ENCODE data around the gene SLC39A12.
"Not testable (repeated sequence)": the region's sequence is repeated elsewhere in the genome, so short reads cannot be mapped to it uniquely, and the experiment has no call there.

Gene SLC39A12

GRCh38 chr10:17951868-17952371, at the start of gene SLC39A12:
SLC39A12 (plus strand) TSS chr10:17951918; CDS start chr10:17953277, 1,359 bp downstream.
- peak; percentile 70 for DNase-seq

DNA sequence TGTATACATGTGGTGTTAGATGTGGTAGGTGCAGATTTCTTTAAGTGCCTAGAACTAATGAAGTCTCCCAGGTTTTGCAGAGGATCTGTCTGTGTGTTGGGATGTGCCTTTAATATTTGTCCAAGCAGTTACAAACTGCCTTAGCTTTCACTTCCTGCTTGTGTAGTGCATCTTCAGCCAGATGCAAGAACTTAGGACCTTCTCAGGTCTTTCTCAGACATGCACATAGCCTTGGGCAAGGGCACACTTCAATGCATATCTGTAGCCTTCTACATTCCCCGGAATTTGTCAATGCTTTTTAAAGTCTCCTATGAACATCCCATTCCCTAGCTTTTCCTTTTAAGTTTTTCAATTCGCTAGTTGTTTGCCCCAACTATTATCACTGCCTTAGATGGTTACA, 47.2 kb upstream of the SLC39A12 start:
- no peak for DNase-seq

GRCh38 chr10:17905491-17905890, 46.2 kb upstream of the SLC39A12 start:
- DNase-seq = peak; percentile 55

DNA sequence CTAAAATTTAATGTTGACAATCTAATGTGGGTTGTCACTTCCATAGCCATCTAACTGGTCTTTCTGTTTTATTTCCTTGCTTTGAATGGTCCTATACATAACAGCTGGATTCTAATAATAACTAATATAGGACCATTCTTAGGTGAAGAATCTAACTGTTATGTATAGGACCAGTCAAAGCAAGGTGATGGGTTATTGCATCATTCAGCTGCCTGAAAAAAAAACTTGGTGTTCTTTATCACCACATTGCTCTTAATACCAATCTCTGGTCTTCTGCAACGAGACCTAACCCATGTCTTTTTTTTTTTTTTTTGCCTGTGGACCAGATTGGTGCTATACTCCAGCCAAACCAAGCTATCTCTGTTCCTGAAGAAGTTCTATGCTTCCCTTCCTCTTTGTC, 45.7 kb upstream of the SLC39A12 start:
- DNase-seq = no peak

GRCh38 chr10:17907641-17908040, 44.1 kb upstream of the SLC39A12 start:
- DNase-seq = no peak

- peak; percentile 68 for DNase-seq
These were observed 41.5 kb upstream of the SLC39A12 start for GRCh38 chr10:17910125-17910789.

DNA sequence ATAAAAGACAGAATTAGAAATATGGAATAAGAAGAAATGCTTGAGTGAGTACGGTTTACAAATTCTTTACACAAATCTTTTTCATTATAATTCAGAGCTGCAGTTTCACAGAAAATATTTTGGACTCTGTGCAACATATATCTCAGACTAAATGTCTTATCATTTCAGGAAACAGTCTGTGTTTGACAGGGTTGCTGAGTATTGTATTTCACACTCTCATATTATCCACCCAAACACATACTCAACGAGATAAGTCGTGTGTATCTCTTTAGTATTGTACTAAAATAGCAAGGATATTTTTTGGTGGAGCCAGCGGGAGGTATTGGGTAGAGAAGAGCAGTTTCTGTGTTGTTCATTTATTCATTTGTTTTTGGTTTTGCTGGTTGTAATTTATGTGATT, 39.0 kb upstream of the SLC39A12 start:
- DNase-seq = no peak

DNA sequence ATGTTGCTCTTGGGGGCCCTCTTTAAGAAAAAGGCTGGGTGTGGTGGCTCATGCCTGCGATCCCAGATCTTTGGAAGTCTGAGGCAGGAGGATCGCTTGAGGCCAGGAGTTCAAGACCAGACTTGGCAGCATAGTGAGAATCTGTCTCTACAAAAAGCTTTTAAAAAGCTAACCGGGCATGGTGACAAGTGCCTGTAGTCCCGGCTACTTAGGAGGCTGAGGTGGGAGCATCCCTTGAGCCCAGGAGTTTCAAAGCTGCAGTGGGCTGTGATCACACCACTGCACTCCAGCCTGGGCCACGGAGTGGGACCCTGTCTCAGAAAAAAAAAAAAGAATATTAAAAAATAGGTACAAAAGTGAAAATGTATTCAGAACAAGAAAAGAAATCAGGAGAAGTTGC, 38.1 kb upstream of the SLC39A12 start:
- no peak for DNase-seq

DNA sequence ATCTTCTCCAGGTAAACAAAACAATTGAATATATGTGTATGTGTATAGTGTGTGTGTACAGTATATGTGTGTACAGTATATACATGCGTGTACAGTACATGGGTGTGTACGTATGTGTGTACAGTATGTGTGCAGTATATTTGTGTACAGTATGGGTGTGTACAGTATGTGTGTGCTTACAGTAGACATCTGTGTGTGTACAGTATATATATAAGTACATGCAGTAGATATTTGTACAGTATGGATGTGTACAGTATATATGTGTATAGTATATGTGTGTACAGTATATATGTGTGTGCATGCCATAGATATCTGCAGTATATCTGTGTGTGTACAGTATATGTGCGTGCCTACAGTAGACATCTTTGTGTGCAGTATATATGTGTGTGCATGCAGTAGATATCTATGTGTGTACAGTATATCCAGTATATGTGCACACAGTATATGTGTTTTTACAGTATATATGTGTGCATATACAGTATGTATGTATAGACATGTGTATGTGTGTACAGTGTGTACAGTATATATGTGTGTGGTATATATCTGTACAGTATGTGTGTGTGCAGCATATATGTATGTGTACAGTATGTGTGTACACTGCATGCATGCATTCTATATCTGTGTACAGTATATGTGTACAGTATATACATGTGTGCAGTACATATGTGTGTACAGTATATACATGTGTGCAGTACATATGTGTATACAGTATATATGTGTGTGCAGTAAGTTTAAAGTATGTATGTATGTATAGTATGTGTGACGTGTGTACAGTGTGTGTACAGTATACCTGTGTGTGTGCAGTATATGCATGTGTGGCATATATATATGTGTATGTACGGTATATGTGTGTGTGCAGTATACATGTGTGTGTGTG, 37.3 kb upstream of the SLC39A12 start:
- DNase-seq = no peak

DNA sequence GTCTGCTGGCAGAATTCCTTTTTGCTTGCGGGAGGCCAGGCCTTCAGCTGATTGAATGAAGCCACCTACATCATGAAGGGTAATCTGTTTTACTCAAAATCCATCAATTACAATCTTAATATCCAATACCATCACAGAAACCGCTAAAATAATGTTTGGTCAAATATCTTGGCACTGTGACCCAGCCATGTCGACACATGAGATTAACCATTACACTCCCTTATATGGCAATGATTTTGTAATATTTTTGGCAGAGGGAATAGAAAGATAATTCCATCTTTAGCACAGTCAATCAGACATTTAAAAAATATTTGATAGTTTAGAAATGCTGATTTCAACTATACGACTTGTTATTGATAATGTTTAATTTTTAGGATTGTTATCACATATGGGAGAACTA, 36.5 kb upstream of the SLC39A12 start:
- DNase-seq = no peak

- DNase-seq = no peak
These were observed 33.4 kb upstream of the SLC39A12 start for GRCh38 chr10:17918187-17918903.

DNA sequence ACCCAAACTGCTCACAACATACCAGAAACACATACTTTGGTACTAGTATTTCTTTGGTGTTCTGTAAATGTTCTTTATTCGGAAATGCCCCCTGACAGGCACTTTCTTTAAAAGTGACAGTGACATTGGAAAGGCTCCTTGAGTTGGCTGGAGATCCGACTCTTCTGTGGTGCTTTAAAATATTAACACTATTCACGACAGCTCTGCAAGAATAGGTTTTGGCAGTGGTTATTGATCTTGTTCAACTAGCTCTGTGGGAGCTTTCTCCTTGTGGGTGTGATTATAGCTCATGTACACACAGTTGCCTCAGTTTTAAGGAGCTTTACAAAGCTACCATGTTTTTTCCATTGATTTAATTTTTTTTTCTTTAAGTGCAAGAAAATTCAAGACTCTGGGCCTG, 30.3 kb upstream of the SLC39A12 start:
- no peak for DNase-seq

- DNase-seq = peak; percentile 92
These were observed 28.0 kb upstream of the SLC39A12 start for GRCh38 chr10:17923728-17924127.

DNA sequence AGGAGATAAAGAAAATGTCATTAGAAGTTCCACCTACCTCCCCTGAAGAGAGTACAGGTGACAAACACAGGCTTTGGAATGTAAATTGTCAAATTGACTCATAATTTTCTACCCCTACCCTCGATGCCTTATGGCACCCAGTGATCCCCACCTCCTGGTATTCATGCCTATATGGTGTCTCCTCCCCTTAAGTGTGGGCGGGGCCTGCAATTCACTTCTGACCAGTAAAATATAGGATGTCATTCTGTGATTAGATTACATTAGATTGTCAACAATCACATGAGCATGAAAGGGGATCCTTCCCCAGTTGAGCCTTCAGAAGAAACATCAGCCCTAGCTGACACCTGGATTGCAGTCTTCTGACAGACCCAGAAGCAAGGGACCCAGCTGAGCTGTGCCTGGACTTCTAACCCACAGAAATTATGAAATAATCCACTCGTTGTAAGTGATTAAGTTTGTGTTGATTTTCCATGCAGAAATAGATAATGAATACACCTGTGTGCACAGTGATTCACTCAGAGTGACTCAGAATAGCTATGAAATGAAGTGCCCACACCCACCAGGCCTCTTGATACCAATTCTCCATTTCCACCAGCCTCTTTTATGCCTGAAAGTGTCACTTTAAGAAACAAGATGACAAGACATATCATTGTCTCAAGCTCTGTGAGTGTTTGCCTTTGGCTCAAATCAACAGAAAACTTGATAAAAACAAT, 8.5 kb upstream of the SLC39A12 start:
- DNase-seq = no peak

GRCh38 chr10:17950269-17950668, 1.4 kb upstream of the SLC39A12 start:
- DNase-seq = not testable (repeated sequence)

DNA sequence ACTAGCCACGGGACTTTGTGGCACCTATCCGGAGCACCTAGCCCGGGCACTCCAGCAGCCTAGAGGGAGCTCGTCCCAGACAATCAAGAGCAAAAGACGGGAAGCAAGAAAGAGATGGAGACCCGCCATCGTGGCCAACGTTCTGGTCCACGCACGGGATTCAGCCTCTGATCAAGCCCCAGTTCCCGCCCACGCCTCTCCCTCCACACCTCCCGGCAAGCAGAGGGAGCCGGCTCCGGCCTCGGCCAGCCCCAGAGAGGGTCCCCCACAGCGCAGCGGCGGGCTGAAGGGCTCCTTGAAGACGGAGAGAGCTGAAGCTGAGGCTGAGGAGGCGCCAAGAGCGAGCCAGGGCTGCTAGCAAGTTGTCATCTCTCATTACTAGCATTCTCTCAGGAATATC, 992 bp upstream of the SLC39A12 start:
- no peak for DNase-seq

DNA sequence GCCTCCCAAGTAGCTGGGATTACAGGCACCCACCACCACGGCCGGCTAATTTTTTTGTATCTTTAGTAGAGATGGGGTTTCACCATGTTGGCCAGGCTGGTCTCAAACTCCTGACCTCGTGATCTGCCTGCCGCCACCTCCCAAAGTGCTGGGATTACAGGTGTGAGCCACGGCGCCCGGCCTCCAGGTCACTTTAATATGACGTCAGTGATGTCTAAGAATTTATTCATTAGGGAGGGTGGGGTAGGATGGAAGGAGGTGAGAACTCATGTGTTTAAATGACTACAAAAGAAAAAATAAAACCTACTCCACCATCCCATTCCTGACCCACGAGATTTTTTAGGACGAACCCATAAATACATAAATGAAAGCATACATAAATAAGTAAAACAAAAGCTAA, 2.7 kb downstream of the SLC39A12 start:
- DNase-seq = not testable (repeated sequence)

DNA sequence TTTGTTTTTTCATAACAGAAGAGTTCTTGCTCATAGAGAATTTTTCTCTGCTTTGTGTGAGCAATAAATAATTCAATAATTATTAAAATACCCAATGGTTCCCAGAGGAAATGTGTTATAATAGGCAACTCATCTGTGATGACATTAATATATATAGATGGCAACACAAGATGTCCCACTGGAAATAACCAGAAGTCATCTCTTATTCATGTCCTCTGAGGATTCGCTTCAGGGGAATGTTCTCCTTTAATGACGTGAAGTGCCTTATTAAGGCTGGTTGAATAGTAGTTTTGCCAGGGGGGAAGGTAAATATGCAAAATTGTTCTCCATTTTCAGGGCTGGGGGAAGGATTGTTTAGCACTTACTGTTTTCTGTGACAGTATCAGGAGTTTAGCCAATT, 3.1 kb downstream of the SLC39A12 start:
- no peak for DNase-seq

DNA sequence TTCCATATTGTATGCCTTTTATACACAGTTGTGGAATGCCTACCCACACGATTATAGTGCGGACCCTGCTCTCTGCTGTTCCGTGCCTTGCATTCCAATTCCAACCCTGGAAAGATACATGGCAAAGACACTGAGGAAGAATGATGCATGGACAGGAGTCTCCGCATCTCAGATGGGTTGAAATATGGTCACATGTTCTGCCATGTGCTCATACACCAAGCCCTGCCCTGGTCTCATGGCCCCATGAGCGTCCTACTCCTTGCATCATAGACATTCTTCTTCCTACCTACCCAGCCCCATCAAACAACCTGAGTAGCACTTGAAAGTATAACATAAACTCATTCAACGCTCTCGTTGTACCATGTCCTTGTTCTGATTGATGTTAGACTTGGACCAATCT, 6.3 kb downstream of the SLC39A12 start:
- no peak for DNase-seq

DNA sequence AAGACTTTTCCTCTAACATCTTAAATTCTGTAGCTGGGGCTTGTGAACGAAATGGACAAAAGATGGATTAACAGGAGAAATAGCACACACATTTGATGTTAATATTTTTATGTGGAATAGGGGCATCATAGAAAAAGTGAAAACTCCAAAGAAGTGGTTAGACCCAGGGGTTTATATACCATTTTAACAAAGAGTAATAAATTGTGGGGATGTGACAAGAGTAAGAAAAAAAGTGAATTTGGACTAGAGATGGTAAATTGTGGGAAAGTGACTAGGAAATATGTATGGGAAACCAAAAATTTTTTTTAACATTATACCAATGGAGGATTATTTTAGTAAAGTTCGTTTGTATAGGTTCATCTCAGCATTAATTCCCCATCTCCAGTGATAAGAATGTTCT, 8.2 kb downstream of the SLC39A12 start:
- DNase-seq = no peak

DNA sequence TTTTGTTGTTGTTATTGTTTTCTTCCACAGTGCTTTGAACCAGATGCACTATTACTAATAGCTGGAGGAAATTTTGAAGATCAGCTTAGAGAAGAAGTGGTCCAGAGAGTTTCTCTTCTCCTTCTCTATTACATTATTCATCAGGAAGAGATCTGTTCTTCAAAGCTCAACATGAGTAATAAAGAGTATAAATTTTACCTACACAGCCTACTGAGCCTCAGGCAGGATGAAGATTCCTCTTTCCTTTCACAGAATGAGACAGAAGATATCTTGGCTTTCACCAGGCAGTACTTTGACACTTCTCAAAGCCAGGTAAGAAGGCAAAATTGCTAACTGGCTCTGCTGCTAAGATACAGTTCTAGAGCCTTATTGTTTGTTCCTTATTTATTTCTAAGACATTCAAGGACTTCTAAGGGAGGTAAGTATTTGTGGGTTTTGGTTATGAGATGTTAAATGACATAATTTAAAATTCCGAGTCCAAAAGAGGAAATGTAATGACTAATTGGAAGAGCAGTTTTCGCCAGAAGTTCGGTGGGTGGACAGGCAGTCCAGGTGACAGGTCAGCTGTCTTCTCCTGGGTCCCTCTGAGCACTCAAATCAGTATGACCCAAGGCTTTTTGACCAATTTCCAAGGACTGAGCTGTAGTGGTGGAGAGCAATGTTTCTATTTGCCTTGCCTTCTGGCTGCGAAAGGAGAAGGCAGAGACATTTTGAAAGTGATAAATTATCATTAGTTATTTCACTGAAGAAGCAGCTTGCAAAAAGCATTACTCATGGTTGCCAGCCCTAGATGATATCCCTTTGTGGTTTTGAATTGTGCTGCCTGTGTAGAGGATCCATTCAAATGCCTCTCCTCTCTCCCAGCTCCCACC, 10.1 kb downstream of the SLC39A12 start:
- peak; percentile 68 for DNase-seq

DNA sequence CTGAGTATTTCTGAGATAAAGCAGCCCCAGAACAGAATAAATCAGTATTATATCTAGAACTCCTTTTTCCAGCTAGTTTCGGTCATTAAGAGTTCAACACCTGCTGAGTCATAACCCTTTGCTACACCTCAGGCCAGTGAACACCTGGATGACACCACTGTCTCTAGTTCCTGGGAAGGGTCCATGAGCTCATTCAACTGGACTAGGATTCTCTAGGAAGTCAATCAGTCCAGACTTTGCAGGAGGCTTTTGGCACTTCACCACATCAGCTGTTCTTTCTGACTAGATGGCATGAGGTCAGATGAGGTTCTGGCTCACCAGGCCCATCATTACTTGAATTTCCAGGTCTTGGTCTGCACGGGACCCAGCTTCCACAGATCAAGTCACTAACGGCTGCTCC, 11.7 kb downstream of the SLC39A12 start:
- DNase-seq = no peak

Measured in HCEC 1CT (cell line).